GM23248 (cell line): ENCODE measurements around the gene HOXD13. TPM values are rescaled to one million over a fixed set of nuclear protein-coding genes. Genes with fewer than 3 reads are reported as not detected.

ENCODE experiments used
- DNase-seq: peaks from one replicate; pipeline ENCODE4 v3.0.0-alpha.2; 2015
- H2AFZ ChIP-seq: fragments of 200-600 bp; sonication (generic); 2 replicates; pipeline ENCODE4 v1.6.1; 2016; ENCODE audit warnings: antibody characterized with exemption
- H3F3A ChIP-seq: fragments of 200-600 bp; sonication (generic); 2 replicates; pipeline ENCODE4 v1.6.1; 2016; ENCODE audit warnings: mild to moderate bottlenecking, antibody characterized with exemption, mixed run types; ENCODE audit not compliant: insufficient read depth
- H3K27ac ChIP-seq: fragments of 200-600 bp; sonication (generic); 2 replicates; pipeline ENCODE4 v1.5.1; 2016; ENCODE audit warnings: mild to moderate bottlenecking
- H3K27me3 ChIP-seq: fragments of 200-600 bp; sonication (generic); replicated peaks from 2 replicates; pipeline ENCODE4 v1.6.1; 2016; ENCODE audit warnings: mild to moderate bottlenecking; ENCODE audit not compliant: insufficient read depth
- H3K36me3 ChIP-seq: fragments of 200-600 bp; sonication (generic); 2 replicates; pipeline ENCODE4 v1.6.1; 2016; ENCODE audit warnings: low read depth, mild to moderate bottlenecking
- H3K4me1 ChIP-seq: fragments of 200-600 bp; sonication (generic); 2 replicates; pipeline ENCODE4 v1.6.1; 2016; ENCODE audit warnings: mild to moderate bottlenecking; ENCODE audit not compliant: insufficient read depth
- H3K4me2 ChIP-seq: fragments of 200-600 bp; sonication (generic); one replicate; pipeline ENCODE4 v1.6.1; 2016; ENCODE audit warnings: mild to moderate bottlenecking; ENCODE audit not compliant: unreplicated experiment
- H3K4me3 ChIP-seq: fragments of 200-600 bp; sonication (generic); 2 replicates; pipeline ENCODE4 v1.5.1; 2016; ENCODE audit warnings: mild to moderate bottlenecking
- H3K79me2 ChIP-seq: fragments of 200-600 bp; sonication (generic); 2 replicates; pipeline ENCODE4 v1.6.1; 2016; ENCODE audit warnings: mild to moderate bottlenecking; ENCODE audit not compliant: insufficient read depth
- H3K9ac ChIP-seq: fragments of 200-600 bp; sonication (generic); 2 replicates; pipeline ENCODE4 v1.6.1; 2016; ENCODE audit warnings: mild to moderate bottlenecking
- H3K9me2 ChIP-seq: fragments of 200-600 bp; sonication (generic); 2 replicates; pipeline ENCODE4 v1.6.1; 2016; ENCODE audit warnings: mixed run types, mild to moderate bottlenecking, moderate library complexity; ENCODE audit not compliant: insufficient read depth
- H3K9me3 ChIP-seq: fragments of 200-600 bp; sonication (generic); one replicate; pipeline ENCODE4 v1.6.1; 2017; ENCODE audit warnings: low read depth
- H4K20me1 ChIP-seq: fragments of 200-600 bp; sonication (generic); 2 replicates; pipeline ENCODE4 v1.6.0; 2016; ENCODE audit not compliant: insufficient read depth
- EZH2 ChIP-seq: fragments of 200-600 bp; sonication (generic); IDR thresholded peaks from 2 replicates; pipeline ENCODE4 v1.6.1; 2018; ENCODE audit warnings: antibody characterized with exemption, mild to moderate bottlenecking; ENCODE audit not compliant: insufficient read depth, poor library complexity, severe bottlenecking
- EZH2phosphoT487 ChIP-seq: fragments of 200-600 bp; sonication (generic); IDR thresholded peaks from 2 replicates; pipeline ENCODE4 v1.6.1; 2018; ENCODE audit warnings: antibody characterized with exemption, moderate library complexity, mild to moderate bottlenecking, low read depth; ENCODE audit not compliant: insufficient read depth
- whole genome bisulfite sequencing, 2 experiments: methylation state at CpG; one replicate each; pipeline ENCODE4 v1.1.6; 2015 to 2017; ENCODE audit warnings: low lambda C conversion rate in 2 of 2, low coverage in 1 of 2; ENCODE audit errors: missing lambda C conversion rate in 2 of 2; 5-methylcytosine and 5-hydroxymethylcytosine counted together
- in situ Hi-C: fragments of 300-500 bp; cut with MboI; formaldehyde crosslinking; loops from 2 replicates; pipeline ENCODE4 v1.15.0; 2020
- polyA plus RNA-seq: library from polyadenylated mRNA; unstranded; fragments of >200 nt; fragmentation: Nextera tagmentation; extraction: Ambion mirVana; gene quantifications from 2 replicates; pipeline ENCODE4 v1.2.1, GENCODE V29; 2016
- total RNA-seq: library from RNA; depleted of rRNA; stranded (reverse); fragments of >200 nt; shearing (Covaris generic); gene quantifications from 2 replicates; pipeline ENCODE4 v1.2.3, GENCODE V29; 2014

Gene HOXD13
- total and polyA plus RNA-seq, 2 experiments from 2014 or later, result 2.4 to 3.8 TPM

DNA sequence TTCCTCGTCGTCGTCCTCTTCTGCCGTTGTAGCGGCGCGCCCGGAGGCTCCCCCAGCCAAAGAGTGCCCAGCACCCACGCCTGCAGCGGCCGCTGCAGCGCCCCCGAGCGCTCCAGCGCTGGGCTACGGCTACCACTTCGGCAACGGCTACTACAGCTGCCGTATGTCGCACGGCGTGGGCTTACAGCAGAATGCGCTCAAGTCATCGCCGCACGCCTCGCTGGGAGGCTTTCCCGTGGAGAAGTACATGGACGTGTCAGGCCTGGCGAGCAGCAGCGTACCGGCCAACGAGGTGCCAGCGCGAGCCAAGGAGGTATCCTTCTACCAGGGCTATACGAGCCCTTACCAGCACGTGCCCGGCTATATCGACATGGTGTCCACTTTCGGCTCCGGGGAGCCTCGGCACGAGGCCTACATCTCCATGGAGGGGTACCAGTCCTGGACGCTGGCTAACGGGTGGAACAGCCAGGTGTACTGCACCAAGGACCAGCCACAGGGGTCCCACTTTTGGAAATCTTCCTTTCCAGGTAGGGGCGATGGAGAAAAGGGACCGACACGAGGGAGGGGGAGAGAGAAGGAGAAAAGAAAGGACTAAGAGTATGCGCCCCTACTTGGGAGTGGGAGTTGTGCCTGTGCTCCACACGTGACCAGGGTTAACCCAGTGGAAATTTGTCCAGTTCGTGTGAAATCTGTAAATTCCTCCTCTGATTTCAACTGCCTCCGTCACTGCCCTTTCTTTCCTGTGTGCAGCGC, 800 bp downstream of the HOXD13 start:
- H3K36me3 ChIP-seq, result no peaks in the 10 kb centered on the region
- no peak for TF ChIP-seq EZH2
- no peak for TF ChIP-seq EZH2phosphoT487
- peak; percentile 88 for DNase-seq
- H2AFZ ChIP-seq, result peak overlapping the region; percentile 88
- H3K27me3 ChIP-seq, result peaks cover 13% of the 10 kb centered on the region; the same call in 1 of the 2 replicates
- H3F3A ChIP-seq, result peaks cover 15% of the 10 kb centered on the region; the same call in 1 of the 2 replicates
- no peaks in the 10 kb centered on the region for H3K9me2 ChIP-seq
- 0 out of 2 replicates have a peak, but pooled peaks cover 13% of the 10 kb centered on the region for H3K79me2 ChIP-seq
- H4K20me1 ChIP-seq, result no peaks in the 10 kb centered on the region
- in situ Hi-C loops, result no loop called here
- H3K9ac ChIP-seq, result peak overlapping the region; percentile 55
- peak overlapping the region; percentile 77 for H3K4me3 ChIP-seq
- H3K27ac ChIP-seq, result no peak overlapping the region
- peaks cover 9% of the 10 kb centered on the region for H3K4me1 ChIP-seq
- 10% methylated on average over 46 to 50 of the region's 53 CpGs for WGBS, 2 experiments
- no peaks in the 10 kb centered on the region for H3K9me3 ChIP-seq
- peak overlapping the region; percentile 87 for H3K4me2 ChIP-seq

DNA sequence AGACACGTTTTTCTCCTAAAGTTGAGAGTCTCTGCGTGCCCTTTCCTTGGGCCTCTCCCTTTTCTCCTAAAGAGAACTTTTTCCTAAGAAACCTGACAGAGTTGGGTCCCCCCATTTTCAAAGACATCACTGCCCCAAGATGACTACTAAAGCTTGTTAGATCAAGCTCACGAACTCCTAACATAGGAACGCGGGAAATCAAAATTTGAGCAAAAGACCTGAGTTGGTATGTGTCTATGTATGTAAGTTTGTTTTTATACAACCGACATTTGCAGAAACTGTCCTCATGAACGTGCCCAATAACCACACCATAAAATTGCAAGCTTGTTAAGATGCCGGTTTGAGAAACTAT, 1.4 kb downstream of the HOXD13 start:
- Histone ChIP-seq H3K4me2 (peak overlapping the region; percentile 87), H3K27me3 (peaks cover 13% of the 10 kb centered on the region; the same call in 1 of the 2 replicates), H4K20me1 (no peaks in the 10 kb centered on the region), H3K4me1 (peaks cover 9% of the 10 kb centered on the region), H3K27ac (no peak overlapping the region), H3K36me3 (no peaks in the 10 kb centered on the region), H3F3A (peaks cover 15% of the 10 kb centered on the region; the same call in 1 of the 2 replicates), H3K4me3 (peak overlapping the region; percentile 77), H3K9me2 (no peaks in the 10 kb centered on the region), H3K9me3 (no peaks in the 10 kb centered on the region), H3K9ac (no peak overlapping the region), H2AFZ (peak overlapping the region; percentile 88; the same call in 1 of the 2 replicates), H3K79me2 (0 out of 2 replicates have a peak, but pooled peaks cover 13% of the 10 kb centered on the region)
- WGBS, 2 experiments, result 81 to 84% methylated on average over 8 of the region's 8 CpGs
- in situ Hi-C loops, result no loop called here
- DNase-seq, result no peak
- TF ChIP-seq EZH2phosphoT487, result no peak
- no peak for TF ChIP-seq EZH2

DNA sequence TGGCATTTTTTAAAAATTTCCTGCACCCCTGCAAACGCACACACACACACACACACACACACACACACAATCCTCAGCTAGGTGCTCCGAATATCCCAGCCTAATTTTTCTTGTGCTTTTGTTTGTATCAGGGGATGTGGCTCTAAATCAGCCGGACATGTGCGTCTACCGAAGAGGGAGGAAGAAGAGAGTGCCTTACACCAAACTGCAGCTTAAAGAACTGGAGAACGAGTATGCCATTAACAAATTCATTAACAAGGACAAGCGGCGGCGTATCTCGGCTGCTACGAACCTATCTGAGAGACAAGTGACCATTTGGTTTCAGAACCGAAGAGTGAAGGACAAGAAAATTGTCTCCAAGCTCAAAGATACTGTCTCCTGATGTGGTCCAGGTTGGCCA, 1.8 kb downstream of the HOXD13 start:
- Histone ChIP-seq H3K27me3 (peaks cover 12% of the 10 kb centered on the region; the same call in 1 of the 2 replicates), H3F3A (peaks cover 15% of the 10 kb centered on the region; the same call in 1 of the 2 replicates), H3K9ac (no peak overlapping the region), H3K9me3 (no peaks in the 10 kb centered on the region), H3K36me3 (no peaks in the 10 kb centered on the region), H3K4me3 (0 out of 2 replicates have a peak overlapping the region, but pooled peaks have one; percentile 77), H3K4me1 (peaks cover 9% of the 10 kb centered on the region), H2AFZ (no peak overlapping the region), H3K4me2 (no peak overlapping the region), H3K27ac (no peak overlapping the region), H4K20me1 (no peaks in the 10 kb centered on the region), H3K9me2 (no peaks in the 10 kb centered on the region), H3K79me2 (0 out of 2 replicates have a peak, but pooled peaks cover 13% of the 10 kb centered on the region)
- DNase-seq, result no peak
- in situ Hi-C loops, result no loop called here
- 95 to 97% methylated on average over 12 of the region's 12 CpGs for WGBS, 2 experiments
- TF ChIP-seq EZH2phosphoT487, result no peak
- TF ChIP-seq EZH2, result no peak

DNA sequence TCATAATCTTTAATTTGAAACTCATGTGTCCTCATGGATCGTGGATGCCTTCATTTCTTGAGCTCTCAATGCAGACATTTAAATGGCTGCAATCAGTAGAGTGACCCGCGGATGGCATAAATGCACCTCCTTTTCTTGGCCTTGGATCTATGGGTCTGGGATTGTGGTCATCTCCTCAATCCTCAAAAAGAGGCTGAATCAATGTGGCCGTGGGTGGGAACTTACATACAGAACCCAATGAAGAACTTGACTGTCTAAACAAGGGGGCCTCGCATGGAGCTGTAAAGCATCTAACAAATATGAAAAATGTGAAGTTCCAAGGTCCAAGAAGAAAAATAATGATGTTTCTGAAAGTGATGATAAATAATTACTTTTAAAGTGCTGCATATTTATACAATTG, 2.9 kb downstream of the HOXD13 start:
- Histone ChIP-seq H3F3A (peaks cover 15% of the 10 kb centered on the region; the same call in 1 of the 2 replicates), H3K9ac (no peak overlapping the region), H3K79me2 (0 out of 2 replicates have a peak, but pooled peaks cover 13% of the 10 kb centered on the region), H3K27me3 (peaks cover 3% of the 10 kb centered on the region; the same call in 1 of the 2 replicates), H3K36me3 (no peaks in the 10 kb centered on the region), H3K27ac (no peak overlapping the region), H3K4me3 (no peak overlapping the region), H3K9me3 (no peaks in the 10 kb centered on the region), H4K20me1 (no peaks in the 10 kb centered on the region), H3K9me2 (no peaks in the 10 kb centered on the region), H3K4me1 (peaks cover 9% of the 10 kb centered on the region), H2AFZ (no peak overlapping the region), H3K4me2 (no peak overlapping the region)
- in situ Hi-C loops, result no loop called here
- no peak for TF ChIP-seq EZH2
- TF ChIP-seq EZH2phosphoT487, result no peak
- DNase-seq, result no peak
- WGBS, 2 experiments, result 94 to 98% methylated on average over 5 of the region's 5 CpGs
